Lower leg skin (tissue), 4 donors: ENCODE measurements around the gene S1PR4. TPM values are rescaled to one million over a fixed set of nuclear protein-coding genes. Genes with fewer than 3 reads are reported as not detected.

Source experiments
- DNase-seq, 2 donors: peaks; one replicate each; pipeline ENCODE4 v3.0.0-alpha.2; 2019; ENCODE audit warnings: low spot score in 2 of 2
- H3K4me3 ChIP-seq: fragments of 200-600 bp; sonication (generic); 2 replicates; pipeline ENCODE4 v1.5.1; 2017; ENCODE audit warnings: mild to moderate bottlenecking, low read depth; ENCODE audit not compliant: poor library complexity, severe bottlenecking
- POLR2A ChIP-seq, 2 donors: fragments of 450-650 bp; IDR thresholded peaks; one replicate each; pipeline ENCODE4 v1.6.1; 2016 to 2017; ENCODE audit warnings: antibody characterized with exemption in 2 of 2, mild to moderate bottlenecking in 1 of 2, moderate library complexity in 1 of 2
- WGBS, 2 donors: methylation state at CpG; one replicate each; pipeline ENCODE4 v1.1.5; 2018; 5-methylcytosine and 5-hydroxymethylcytosine counted together
- intact Hi-C: fragments of 100-400 bp; cut with DNase I; formaldehyde crosslinking; loops from one replicate; pipeline ENCODE4 v1.15.0; 2023; ENCODE audit warnings: low total_unique reads
- total RNA-seq, 4 donors: library from RNA; depleted of rRNA; stranded (reverse); fragments of >200 nt; gene quantifications; one replicate each; pipeline ENCODE4 v1.1.0, GENCODE V29; 2016
- TF ChIP-seq, protein P1 (sequence below), 3 donors: fragments of 450-650 bp; IDR thresholded peaks; one replicate each; pipeline ENCODE4 v1.5.1; 2016; ENCODE audit warnings: antibody characterized with exemption in 3 of 3, mild to moderate bottlenecking in 3 of 3, moderate library complexity in 2 of 3

S1PR4 gene
- total RNA-seq, 4 donors from 2014 or later: 0.19 to 3.4 (median 2.2) TPM; not detected in 1

GRCh38 chr19:3135961-3136683 lies 42.4 kb upstream of the S1PR4 start, which contains the start of gene GNA15:
Gene GNA15, plus strand, starts transcription at chr19:3136033. Its CDS starts 418 bp downstream, at chr19:3136451.
- H3K4me3 ChIP-seq: peak within 1 kb of the TSS; percentile 52
- intact Hi-C loops: no loop called here
- 37 to 47% methylated on average over 25 to 32 of the region's 40 CpGs for WGBS, 2 donors
- DNase-seq: no peak
- TF ChIP-seq, protein P1, sequence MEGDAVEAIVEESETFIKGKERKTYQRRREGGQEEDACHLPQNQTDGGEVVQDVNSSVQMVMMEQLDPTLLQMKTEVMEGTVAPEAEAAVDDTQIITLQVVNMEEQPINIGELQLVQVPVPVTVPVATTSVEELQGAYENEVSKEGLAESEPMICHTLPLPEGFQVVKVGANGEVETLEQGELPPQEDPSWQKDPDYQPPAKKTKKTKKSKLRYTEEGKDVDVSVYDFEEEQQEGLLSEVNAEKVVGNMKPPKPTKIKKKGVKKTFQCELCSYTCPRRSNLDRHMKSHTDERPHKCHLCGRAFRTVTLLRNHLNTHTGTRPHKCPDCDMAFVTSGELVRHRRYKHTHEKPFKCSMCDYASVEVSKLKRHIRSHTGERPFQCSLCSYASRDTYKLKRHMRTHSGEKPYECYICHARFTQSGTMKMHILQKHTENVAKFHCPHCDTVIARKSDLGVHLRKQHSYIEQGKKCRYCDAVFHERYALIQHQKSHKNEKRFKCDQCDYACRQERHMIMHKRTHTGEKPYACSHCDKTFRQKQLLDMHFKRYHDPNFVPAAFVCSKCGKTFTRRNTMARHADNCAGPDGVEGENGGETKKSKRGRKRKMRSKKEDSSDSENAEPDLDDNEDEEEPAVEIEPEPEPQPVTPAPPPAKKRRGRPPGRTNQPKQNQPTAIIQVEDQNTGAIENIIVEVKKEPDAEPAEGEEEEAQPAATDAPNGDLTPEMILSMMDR (IDR thresholded peaks at IDR 0.05): no peak
- TF ChIP-seq POLR2A (IDR thresholded peaks at IDR 0.05): no peak

GRCh38 chr19:3136684-3137055 lies 41.9 kb upstream of the S1PR4 start:
- no peak for DNase-seq
- no peak for TF ChIP-seq POLR2A (IDR thresholded peaks at IDR 0.05)
- TF ChIP-seq, protein P1 (IDR thresholded peaks at IDR 0.05): no peak
- peak overlapping the region; percentile 52 for H3K4me3 ChIP-seq
- WGBS, 2 donors: 39 to 42% methylated on average over 16 of the region's 16 CpGs
- intact Hi-C loops: no loop called here

DNA sequence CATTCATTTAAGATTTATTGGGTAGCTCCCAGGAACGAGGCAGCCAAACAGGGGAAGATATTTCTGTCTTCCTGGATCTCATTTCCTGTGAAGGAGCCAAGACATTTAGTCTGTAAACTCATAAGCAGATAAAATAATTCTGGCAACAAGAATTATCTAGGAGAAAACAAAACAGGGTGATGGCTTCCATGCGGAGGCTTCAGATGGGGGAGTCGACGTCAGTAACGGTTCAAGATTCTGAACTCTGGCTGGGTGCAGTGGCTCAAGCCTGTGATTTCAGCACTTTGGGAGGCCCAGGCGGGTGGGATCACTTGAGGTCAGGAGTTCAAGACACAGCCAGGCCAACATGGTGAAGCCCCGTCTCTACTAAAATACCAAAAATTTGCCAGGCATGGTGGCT lies 41.5 kb upstream of the S1PR4 start:
- TF ChIP-seq POLR2A (IDR thresholded peaks at IDR 0.05): no peak
- TF ChIP-seq, protein P1 (IDR thresholded peaks at IDR 0.05): no peak
- WGBS, 2 donors: 16 to 17% methylated on average over 7 of the region's 7 CpGs
- intact Hi-C loops: no loop called here
- DNase-seq: no peak
- no peak overlapping the region for H3K4me3 ChIP-seq

DNA sequence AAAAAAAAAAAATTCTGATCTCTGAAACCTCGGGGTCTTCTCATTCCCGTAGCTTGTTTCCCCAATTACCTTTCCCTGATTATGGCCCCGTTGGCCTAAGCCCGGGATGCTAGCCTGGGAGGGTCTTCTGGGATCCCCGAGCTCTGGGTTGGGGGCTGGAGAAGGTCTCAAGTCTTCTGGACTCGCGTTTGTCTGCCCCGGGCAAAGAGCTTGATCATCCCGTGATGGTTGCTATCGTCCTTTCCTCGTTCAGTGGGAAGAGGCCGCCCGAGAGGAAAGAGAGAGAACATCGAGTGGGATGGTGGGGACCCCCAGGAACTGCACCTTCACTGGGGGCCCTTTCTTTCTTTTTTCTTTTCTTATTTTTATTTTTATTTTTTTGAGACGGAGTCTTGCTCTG lies 40.3 kb upstream of the S1PR4 start:
- 82 to 84% methylated on average over 15 of the region's 15 CpGs for WGBS, 2 donors
- no peak for TF ChIP-seq POLR2A (IDR thresholded peaks at IDR 0.05)
- TF ChIP-seq, protein P1 (IDR thresholded peaks at IDR 0.05): no peak
- intact Hi-C loops: no loop called here
- H3K4me3 ChIP-seq: no peak overlapping the region
- DNase-seq: no peak

GRCh38 chr19:3140667-3141038 lies 37.9 kb upstream of the S1PR4 start:
- no peak for DNase-seq

More at GRCh38 chr19:3140667-3141038, 37.9 kb upstream of the S1PR4 start:
- TF ChIP-seq POLR2A (IDR thresholded peaks at IDR 0.05): no peak
- TF ChIP-seq, protein P1 (IDR thresholded peaks at IDR 0.05): no peak
- no peak overlapping the region for H3K4me3 ChIP-seq
- intact Hi-C loops: no loop called here
